T-helper 1 cell treated with Interleukin-12 subunit alpha and Interleukin-12 subunit beta and Interleukin-4 antibody, amounts not matched to agents 30 ng/mL and 1 ng/mL, for 36 hours (primary cell): Measurements from ENCODE around the gene DCLK3. TPM values are rescaled to one million over a fixed set of nuclear protein-coding genes. Genes with fewer than 3 reads are reported as not detected.

Experiments
- intact Hi-C: fragments of 100-400 bp; cut with micrococcal nuclease; formaldehyde crosslinking; loops from one replicate; pipeline ENCODE4 v1.15.1; 2024
- total RNA-seq: library from RNA; stranded (reverse); gene quantifications from 2 replicates; pipeline ENCODE4 v1.2.3, GENCODE V29; 2022

Gene DCLK3, protein sequence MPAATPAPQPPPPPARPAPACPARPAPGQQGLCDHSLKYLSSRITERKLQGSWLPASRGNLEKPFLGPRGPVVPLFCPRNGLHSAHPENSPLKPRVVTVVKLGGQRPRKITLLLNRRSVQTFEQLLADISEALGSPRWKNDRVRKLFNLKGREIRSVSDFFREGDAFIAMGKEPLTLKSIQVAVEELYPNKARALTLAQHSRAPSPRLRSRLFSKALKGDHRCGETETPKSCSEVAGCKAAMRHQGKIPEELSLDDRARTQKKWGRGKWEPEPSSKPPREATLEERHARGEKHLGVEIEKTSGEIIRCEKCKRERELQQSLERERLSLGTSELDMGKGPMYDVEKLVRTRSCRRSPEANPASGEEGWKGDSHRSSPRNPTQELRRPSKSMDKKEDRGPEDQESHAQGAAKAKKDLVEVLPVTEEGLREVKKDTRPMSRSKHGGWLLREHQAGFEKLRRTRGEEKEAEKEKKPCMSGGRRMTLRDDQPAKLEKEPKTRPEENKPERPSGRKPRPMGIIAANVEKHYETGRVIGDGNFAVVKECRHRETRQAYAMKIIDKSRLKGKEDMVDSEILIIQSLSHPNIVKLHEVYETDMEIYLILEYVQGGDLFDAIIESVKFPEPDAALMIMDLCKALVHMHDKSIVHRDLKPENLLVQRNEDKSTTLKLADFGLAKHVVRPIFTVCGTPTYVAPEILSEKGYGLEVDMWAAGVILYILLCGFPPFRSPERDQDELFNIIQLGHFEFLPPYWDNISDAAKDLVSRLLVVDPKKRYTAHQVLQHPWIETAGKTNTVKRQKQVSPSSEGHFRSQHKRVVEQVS
- total RNA-seq, result not detected in 2 replicates

DNA sequence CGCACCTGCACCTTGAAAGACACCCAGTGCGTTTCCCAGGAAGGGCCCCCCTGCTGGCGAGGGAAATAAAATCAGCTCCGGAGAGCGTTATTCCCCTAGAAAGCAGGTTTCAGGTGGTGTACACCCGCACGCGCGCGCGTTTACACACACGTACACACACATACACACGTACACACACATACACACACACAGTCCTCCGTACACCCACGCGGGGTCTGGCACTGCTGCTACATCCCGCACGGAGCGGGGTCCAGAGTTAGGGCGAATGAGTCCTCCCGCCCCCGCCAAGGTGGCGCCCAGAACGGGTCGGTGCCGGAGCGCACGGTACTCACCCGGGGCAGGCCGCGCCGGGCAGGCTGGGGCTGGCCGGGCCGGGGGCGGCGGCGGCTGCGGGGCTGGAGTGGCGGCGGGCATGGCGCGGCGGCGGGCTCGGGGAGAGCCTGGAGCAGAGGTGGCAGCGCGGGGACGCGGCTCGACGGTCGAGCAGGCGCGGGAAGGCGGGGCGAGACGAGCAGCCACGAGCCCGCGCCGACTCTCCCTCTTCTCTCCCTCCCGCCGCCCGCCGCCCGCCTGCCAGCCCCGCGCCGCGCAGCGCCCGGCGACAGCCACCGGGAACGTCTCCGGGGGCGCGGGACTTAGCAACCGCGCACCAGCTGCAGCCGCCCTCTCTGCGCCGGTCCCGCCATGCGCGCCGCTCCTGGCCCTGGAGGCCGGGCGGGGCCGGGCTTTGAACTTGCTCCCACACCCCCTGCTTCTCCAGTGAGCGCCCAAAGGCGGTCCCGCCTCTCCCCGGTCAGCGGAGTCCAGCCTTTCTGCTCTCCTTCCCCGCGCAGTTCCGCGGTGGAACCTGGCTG lies at the start of gene DCLK3:
DCLK3 (minus strand) TSS at position 704 of the 854 bp plus-strand sequence; CDS start at position 414, 290 bp downstream.
- intact Hi-C loops, result no loop called here

DNA sequence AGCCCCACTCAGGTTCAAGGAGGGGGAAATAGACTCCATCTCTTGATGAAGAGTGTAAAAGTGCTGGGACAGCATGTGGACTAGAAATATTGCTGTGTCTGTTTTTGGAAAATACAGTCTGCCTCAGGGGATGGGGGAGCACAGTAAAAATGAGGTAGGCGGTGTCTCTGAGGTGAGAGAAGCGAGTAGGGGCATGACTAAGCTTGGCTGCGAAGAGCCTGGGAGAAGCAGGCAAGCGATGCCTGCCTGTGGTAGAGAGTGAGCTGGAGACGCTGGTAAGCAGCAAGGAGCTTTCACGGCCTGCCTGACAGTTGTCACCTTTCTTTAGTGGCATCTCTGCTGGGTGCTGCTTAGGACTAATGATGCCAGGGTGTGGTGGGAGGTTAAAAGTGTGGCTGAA lies 49.0 kb upstream of the DCLK3 start:
- intact Hi-C loops, result no loop called here

DNA sequence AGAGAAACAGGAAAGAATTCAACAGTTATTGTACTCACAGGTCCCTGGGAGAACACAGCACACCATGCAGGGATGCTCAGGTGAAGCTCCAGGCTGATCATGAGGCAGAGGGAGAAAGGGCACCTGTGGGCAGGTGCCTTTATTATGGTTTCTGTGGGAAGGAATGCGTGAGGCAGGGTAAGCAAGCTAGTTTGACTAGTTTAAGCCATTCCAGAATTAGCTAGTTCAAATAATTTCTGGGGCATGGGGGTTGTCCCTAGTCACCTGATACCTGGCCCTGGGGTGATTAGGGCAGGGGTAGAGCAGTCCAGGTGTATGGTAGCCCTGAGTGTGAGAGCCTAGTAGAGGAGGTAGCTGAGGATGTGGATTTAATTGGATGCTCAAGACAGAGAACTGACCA lies 47.9 kb upstream of the DCLK3 start:
- intact Hi-C loops, result no loop called here

DNA sequence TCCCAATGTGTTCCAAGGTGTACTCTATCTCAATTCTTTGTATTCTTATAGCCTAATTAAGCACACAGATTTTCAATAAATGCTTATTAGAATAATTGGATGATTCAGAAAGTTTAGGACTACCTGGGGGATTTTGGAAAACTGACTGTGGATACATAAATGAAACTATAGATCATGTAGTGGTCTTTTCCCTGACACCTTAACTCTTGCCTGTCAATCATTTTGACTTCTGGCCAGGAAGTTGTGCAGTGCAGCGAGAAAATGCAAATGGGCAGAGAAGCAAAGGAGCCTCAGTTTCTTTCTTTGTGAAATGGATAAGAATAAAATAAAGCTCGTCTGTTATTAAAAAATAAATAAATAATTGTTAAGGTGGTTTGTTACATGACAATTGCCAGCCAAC lies 47.4 kb upstream of the DCLK3 start:
- intact Hi-C loops, result no loop called here

DNA sequence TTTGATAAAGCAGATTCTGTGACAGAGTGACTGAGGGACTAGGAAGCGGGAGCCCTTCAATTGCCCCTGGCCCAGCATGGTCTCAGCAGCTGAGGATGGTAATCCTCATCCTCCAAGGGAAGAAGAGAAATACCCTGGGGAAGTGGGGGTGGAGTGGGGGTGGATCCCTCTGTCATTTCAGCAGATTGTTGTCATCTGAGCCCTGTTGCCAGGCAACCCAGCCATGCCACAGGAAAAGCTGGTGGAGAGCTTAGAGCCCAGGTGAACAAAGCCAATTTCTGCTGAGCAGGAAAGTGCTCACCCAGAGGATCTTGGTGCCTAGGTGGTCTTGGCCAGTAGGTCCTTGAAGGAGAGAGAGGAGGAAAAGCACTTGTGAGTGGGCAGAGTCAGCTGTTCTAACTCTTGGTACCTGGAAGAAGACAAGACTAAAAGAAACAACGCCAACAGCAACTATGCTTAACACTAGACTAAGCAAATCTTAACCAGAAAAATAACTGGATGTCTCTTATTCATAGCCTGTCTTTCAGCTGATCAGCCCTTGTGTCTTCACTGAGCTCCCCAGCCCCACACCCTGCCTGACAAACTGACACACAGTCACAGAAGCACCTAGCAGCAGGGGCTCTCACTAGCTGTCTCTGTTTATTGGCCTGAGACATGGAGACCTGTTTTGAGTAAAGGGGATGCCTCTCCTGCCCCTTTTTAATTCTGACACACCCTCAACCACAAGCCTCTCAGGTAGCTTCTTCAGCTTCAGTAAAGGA lies 40.1 kb upstream of the DCLK3 start:
- intact Hi-C loops, result no loop called here

DNA sequence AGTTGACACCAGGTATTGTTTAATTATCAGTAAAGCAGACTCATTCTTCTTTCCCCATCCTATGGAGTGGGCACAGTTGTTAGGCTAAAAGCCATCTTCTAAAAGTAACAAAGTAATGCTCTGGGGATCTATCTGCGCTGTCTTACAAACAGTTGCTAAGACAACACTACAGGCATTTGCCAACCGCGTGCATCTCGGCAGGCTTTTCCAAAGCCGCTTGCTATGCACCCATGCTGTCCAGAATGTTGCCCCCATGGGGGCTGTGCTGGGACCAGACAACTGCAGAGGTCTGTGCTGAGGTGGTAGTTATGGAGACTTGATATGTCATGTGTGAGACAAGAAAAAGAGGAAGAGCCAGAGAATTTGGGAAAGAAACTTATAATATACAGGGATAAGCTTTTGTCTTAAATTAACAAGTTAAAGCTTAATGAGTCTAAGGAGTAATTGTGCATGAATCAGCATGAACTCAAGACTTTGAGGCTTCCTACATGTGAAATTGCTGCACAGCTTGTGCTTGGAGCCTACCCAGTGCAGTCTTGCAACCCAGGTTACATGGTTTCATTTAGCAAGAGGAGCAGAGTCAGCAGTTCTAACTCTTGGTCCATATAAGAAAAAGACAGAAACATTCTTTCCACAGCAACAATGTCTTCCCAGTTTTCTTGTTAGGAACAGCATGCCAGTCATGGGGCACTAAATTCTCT lies 38.9 kb upstream of the DCLK3 start:
- intact Hi-C loops, result no loop called here

DNA sequence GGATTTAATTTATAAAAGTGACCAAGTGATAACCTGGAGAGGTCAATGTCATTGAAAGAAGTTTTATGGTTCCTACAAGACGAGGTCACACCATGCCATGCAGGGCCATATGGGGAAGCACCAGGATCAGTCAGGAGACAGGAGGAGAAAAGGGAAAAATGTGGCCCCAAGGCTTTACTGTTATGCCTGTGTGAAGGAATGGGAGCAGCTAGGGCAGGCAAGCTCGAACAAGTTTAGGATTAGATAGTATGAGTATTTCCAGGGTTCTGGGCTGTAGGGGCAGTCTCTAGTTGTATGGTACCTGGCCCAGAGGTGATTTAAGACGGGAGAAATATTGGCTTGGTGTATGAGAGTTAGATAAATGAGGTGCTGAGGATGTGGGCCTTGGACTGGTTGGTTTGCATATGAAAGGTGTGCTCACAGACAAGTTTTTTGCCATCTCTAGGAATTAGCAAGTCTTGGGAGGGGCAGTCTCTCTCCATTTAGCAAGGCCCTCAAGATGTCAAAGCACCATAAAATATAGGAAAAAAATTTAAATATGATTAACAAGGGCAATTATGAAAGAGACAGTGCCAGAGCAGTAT lies 36.3 kb upstream of the DCLK3 start:
- intact Hi-C loops, result no loop called here

DNA sequence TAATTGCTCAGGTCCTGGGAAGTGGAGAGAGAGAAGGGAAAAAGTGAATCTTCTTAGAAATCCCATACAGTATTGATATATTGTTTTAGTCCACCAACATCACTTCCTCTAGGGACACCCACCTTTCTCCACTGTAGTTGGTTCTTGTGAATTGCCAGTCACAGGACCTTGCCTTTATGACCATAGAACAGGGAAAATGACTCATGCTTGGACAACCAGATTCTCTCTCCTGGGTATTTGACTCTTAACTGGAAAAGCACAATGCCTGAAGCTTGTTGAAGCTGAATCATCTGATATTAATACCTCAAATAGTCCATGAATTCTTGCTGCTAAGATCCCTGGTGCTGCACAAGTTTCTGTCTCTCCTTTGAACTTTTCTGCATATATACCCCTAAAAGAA lies 32.5 kb upstream of the DCLK3 start:
- intact Hi-C loops, result no loop called here

DNA sequence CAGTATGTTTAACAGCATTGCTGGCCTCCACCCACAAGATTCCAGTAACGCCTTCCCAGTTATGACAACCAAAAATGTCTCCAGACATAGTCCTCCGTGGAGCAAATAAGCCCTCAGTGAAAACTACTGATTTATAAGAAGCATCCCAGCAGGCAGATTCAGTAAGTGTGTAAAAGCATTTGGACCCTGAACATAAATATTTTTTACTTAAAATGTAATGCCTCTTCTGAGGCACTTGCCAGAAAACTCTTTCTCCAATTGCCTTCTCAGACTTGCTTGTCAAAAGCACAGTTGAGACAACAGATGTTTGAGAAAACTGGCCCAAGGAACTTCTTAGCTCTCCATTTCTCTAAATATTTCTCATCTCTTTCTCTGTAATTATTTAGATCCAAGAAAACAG lies 31.8 kb upstream of the DCLK3 start:
- intact Hi-C loops, result no loop called here

DNA sequence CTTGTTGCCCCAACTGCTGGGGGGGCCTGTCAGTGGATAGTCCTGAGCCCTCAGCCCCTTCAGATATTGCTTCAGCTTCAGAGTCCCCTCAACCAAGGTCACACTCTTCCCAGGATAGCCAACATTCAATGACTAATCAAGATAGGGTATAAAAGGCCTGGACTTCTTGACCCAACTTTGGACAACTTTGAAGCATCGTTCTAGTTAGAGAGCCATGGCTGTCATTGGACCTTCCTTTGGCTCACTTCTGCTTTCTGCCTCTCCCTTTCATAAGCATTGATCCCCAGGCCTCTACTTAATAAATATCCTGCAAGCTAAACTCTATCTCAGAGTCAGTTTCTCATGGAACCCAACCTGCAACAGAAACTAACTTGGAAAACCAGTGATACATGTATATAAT lies 31.3 kb upstream of the DCLK3 start:
- intact Hi-C loops, result no loop called here

DNA sequence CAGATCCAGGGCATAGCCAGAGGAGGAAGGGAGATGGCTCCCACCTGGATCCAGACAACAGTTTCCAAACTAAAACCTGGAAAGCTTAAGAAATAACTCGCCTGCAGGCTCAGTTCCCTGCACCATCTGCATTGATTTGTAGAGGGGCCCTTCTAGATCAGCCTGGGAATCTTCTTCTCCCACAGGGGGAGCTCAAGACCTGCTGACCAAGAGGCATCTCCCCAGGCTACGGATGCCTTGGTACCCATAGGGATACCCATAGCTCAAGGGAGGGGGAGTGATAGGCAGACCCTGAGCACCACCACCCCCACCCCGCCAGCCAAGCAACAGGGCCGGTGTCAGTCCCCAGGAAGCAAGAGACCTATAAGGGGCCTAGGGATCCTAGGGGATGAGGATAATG lies 28.0 kb upstream of the DCLK3 start:
- intact Hi-C loops, result loop anchor here (1.0 to 2.0 kb wide), 3 partner anchors 50 to 166 kb away; no protein-coding TSS in a partner anchor

DNA sequence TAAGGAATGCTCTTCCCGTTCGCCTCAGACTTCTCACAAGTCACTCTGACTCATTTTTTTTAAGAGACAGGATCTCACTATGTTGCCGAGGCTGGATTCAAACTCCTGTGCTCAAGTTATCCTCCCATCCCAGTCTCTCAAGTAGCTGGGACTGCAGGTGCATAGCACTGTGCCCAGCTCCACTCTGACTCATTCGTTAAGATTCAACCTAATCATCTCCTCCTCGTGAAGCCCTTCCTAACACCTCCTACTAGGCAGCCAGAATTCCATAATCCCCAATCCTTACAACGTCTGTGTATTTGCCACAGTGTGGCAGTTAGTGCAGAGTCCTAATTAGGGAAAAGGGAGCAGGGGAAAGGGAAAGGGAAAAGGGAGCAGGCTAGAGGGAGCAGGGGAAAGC lies 26.4 kb upstream of the DCLK3 start:
- intact Hi-C loops, result no loop called here

DNA sequence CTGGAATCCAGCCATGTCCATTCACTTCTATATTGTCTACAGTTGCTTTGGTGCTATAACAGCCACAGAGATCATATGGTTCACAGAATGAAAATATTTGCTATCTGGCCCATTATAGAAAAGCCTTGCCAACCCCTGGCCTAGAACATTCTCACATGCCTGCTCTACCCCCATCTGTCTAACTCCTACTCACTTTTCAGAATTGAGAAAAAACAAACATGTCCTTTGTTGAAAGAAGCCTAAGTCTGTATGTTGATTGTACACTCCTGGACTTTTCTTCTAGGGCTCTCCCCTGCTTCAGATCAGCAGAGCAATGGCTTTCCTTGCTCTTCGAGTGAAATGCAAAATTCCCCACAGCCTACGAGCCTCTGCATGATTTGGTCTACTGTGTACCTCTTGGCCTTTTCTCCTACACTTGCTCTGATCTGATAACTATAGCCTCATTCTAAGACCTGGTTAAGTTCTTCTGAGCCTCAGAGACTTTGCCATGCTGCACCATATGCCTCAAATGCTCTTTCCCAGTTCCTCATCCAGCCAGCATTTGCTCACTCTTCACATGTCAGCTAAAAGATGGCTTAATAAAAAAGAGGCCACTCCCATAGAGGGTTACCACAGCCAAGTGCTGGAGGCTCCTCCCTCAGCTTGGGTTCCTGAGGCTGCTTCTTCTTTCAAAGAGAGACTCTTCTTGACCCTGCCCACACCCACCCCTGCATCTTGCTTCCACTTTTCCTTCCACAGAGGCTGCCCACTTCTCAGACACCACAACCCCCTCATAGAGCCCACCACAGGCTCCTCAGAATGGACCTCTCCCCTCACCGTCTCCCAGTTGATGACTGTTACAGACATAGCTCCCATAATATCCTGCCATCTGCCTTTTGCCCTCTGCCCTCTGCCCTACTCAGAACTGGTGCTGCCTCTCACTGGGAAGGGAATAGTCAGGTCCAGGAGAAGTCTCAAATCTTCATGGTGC lies 22.9 kb upstream of the DCLK3 start:
- intact Hi-C loops, result no loop called here

DNA sequence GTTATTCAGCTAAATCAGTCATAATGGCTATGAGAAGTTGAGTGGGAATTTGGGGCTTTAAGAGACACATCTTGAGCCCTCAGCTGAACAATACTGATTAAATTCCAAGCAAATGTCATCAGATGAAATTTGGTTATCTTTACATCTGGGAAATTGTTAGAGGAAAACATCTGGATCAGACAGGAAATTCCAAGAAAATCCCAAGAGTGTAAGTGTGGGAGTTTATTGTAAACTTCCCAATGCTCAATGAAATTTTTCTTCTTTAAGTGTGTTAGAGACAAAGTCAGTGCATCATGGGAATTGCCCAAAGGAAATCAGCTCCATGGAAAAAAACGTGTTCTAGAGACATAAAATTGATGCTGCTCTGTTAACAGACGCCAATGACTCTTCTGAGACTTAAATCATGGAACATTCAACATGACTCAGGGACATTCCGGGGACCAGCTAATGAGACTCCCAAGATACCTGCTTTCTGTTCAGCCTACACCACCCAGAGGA lies 19.8 kb upstream of the DCLK3 start:
- intact Hi-C loops, result no loop called here

DNA sequence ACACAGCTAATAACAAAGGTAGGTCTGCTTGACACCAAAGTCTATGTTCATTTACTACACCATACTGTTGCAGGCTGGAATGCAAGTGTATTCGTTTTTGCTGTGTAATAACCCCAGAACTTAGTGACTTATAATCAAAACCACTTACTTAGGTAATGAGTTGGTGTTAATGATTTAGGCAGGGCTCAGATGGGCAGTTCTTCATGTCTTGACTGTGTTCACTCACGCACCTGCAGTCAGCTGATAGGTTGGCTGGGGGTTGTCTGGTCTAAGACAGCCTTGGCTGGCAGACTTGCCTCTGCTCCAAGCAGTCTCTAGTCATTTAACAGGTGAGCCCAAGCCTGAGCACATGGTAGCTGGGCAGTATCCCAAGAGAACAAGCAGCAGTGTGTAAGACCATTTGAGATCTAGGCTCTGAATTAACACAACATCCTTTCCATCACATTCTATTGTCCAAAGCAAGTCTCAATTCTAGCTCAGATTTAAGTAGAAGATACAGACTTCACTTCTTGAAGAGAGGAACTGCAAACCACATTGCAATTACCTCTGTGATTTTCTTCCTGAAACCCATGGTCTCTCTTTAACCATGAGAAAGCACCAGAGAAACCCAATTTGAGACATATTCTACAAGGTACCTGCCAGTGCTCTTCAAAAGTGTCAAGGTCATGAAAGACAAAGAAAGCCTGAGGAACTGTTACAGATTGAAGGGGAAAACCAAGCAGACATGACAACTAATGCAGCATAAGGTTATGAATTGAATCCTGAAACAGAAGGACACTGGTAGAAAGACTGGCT lies 13.3 kb upstream of the DCLK3 start:
- intact Hi-C loops, result no loop called here

DNA sequence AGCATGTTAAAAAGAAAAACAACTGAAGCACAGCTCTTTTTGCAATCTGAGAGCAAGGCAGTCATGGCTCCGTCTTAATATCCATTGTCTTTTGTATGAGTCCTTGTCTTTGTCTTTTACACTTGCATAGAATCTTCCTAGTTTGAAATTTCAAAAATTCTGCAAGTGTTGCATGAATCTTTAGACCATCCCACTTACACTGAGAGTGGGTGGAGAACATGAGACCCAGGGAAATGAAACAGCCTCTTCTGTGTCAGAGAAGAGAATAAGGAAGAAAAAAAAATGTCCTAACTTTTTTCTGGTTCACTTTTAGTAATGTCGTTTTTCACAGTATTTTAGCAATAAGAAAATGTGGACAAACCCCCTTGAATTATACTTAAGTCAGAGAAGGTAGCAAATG lies 12.1 kb upstream of the DCLK3 start:
- intact Hi-C loops, result no loop called here

DNA sequence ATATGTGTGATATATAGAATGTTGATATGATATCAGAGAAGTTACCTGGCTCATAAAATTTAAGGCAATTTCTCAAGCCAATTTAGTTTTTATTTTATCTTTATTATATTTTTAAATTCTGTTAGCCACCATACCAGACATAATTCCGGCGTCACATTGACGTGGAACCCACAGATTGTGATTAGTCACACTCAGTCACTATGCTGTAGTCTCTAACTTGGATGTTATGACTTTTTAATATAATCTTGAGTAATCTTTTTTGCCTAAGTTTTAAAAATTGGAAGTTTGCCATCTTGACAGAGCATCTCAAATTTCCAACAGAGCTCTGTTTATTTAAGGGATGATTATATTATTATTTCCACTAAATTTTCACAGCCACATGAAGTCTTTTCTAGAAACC lies 9.7 kb upstream of the DCLK3 start:
- intact Hi-C loops, result no loop called here

DNA sequence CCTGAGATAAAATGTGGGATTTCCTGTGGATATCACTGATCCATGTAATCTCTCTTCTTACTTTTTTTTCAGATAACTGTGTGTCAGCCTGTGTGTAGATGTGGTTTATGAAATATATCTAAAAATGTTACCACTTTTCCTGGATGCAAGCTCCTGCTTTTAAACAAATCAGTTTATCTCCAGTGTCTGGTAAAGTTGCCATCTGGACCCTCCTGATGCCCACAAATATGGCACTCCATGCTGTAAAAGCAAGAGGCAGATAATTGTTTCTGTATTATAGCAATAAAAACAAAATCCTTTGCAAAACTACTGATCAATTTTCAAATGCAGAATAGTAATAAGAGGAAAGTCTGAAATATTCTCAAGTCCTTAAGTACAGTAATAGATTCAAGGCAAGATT lies 7.6 kb upstream of the DCLK3 start:
- intact Hi-C loops, result no loop called here
